Astrocyte of the spinal cord (primary cell): ENCODE measurements around the gene PLCZ1.

ENCODE experiments used
- DNase-seq: peaks from one replicate; pipeline ENCODE4 v3.0.0; 2011; ENCODE audit warnings: low read depth, low spot score
- H3K4me3 ChIP-seq: 2 replicates; pipeline ENCODE4 v1.5.1; 2011; ENCODE audit warnings: low read depth, mild to moderate bottlenecking, low read length, moderate library complexity
- in situ Hi-C: cut with HindIII; loops from 2 replicates; pipeline ENCODE4 v1.10.0; 2017; ENCODE audit warnings: low sequenced_read_pairs
- TF ChIP-seq, protein P1 (sequence below): IDR thresholded peaks from 2 replicates; pipeline ENCODE4 v1.5.1; 2012; ENCODE audit warnings: low read depth, mild to moderate bottlenecking, low read length, inconsistent platforms

PLCZ1 gene

DNA sequence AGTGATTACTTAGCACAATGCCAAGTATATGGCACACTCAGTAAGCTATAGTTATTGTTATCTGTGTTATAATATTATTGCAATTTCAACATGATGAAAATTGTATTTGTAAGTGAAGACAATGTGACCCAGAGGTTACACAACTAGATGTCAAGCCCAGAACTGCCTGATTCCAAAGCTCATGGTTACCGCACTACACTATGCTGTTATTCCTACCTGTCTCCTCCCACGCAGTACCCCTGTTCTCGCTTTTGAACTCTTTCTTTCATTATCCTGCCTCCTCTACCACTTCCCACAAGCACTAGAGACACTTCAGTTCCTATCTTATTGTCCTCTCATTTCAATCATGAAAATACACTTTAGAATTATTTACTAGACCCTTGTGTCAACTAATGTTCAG lies 93.2 kb downstream of the PLCZ1 start:
- TF ChIP-seq, protein P1, sequence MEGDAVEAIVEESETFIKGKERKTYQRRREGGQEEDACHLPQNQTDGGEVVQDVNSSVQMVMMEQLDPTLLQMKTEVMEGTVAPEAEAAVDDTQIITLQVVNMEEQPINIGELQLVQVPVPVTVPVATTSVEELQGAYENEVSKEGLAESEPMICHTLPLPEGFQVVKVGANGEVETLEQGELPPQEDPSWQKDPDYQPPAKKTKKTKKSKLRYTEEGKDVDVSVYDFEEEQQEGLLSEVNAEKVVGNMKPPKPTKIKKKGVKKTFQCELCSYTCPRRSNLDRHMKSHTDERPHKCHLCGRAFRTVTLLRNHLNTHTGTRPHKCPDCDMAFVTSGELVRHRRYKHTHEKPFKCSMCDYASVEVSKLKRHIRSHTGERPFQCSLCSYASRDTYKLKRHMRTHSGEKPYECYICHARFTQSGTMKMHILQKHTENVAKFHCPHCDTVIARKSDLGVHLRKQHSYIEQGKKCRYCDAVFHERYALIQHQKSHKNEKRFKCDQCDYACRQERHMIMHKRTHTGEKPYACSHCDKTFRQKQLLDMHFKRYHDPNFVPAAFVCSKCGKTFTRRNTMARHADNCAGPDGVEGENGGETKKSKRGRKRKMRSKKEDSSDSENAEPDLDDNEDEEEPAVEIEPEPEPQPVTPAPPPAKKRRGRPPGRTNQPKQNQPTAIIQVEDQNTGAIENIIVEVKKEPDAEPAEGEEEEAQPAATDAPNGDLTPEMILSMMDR = no peak
- in situ Hi-C loops = no loop called here
- no peak for DNase-seq
- H3K4me3 ChIP-seq = no peak overlapping the region

DNA sequence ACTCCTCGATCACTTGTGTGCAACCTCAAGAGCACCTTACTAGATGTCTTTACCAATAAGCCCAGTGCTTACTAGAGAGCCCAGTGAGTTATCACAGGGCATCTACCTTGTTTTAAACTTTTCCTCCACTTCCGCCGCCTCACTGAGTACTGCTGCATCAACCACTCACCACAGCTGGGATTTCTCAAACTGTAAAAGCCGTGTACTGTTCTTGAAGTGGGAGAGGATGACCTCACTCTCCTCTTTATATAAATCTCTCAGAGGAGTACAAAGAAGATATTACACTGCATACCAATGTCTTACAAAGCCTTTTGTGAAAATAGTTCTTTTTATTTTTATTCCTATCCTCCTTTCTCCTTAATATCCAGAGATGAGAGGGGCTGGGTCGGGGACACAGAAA lies 94.1 kb downstream of the PLCZ1 start:
- in situ Hi-C loops = no loop called here
- no peak overlapping the region for H3K4me3 ChIP-seq
- DNase-seq = peak; percentile 42
- TF ChIP-seq, protein P1 = no peak

DNA sequence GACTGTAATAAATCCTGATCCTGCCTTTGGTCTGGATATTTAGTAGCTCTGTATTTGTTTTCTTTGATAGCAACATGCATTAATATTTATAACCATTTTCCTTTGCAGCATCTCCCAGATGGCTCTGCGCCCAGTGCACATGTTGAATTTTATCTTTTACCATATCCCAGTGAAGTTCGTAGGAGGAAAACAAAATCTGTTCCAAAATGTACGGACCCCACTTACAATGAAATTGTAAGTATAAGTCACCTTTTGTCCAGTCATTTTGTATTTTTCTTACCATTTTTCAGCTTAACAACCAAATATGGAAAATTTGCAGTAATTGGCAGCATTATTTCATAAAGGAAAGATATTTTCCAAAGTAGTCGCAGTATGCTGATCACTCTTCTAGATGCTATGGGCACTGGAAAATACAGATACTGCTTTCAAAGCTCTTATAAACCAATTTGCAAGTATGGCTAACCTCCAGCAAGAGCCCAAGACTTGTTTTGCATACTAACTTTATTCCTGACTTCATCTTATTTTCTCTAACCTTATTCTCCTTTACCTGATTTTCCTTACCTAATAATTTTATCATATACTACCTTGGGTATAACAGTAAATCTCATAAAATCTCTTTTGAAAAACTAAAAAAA lies 97.4 kb downstream of the PLCZ1 start:
- in situ Hi-C loops = no loop called here
- DNase-seq = no peak
- H3K4me3 ChIP-seq = no peak overlapping the region
- TF ChIP-seq, protein P1 = no peak

DNA sequence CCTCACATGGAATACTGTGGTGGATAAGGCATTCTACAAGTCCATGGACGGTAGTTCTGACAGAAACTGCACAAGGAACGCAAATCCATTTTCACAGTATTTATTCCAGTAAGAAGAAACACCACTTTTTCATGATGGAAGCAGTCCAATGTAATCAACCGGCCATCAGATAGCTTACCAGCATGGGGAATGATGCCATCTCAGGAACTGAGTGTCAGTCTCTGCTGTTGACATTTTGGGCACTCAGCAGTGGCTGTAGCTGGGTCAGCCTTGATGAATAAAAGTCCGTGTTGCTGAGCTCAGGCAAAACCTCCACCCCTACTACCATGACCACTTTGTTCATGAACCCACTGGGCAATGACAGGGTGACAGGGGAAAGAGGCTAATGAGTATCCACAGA lies 103.4 kb downstream of the PLCZ1 start:
- no peak for DNase-seq
- no peak overlapping the region for H3K4me3 ChIP-seq
- TF ChIP-seq, protein P1 = no peak
- in situ Hi-C loops = no loop called here
